Stimulated activated CD4-positive, alpha-beta T cell treated with anti-CD3 and anti-CD28 coated beads, Interleukin-12 subunit alpha, Interleukin-12 subunit beta, amount 100 ng/mL, for 4 hours (primary cell): ENCODE measurements around the gene OCRL.

Experiments
- DNase-seq: peaks from one replicate; pipeline ENCODE4 v3.0.0-alpha.2; 2020

OCRL gene

DNA sequence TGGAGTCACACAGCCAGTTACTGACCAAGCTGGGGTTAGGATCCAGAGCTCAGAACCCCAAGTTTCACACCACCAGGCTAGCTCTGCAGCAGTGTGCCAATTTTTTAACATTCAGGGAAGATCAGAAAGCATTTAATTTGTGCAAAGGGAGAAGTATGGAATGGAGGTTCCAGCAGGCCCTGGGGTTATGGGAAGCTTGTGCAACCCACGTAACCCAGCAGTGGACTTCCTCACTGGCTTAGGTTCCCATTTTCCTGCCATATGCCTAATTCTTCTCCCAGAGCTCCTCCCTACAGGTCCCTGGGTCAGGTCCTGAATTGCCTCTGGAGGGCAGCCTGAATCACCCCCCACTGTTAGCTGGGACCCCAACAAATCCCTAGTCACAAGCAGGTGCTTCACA, 100.7 kb downstream of the OCRL start:
- no peak for DNase-seq

- no peak for DNase-seq
Observed at GRCh38 chrX:129641469-129641868, 101.4 kb downstream of the OCRL start.

- no peak for DNase-seq
Observed at GRCh38 chrX:129641941-129642340, 101.9 kb downstream of the OCRL start.
